Left ventricle myocardium inferior (tissue), 1 donor: ENCODE results near the gene SLC25A13. TPM values are rescaled to one million over a fixed set of nuclear protein-coding genes. Genes with fewer than 3 reads are reported as not detected.

ENCODE experiments used
- DNase-seq: peaks from one replicate; pipeline ENCODE4 v3.0.0-alpha.2; 2020
- H3K27ac ChIP-seq: fragments of 200-600 bp; replicated peaks from 2 replicates; pipeline ENCODE4 v1.8.0; 2021
- H3K27me3 ChIP-seq: fragments of 200-600 bp; 2 replicates; pipeline ENCODE4 v1.8.0; 2021; ENCODE audit warnings: low read depth
- H3K36me3 ChIP-seq: fragments of 200-600 bp; 2 replicates; pipeline ENCODE4 v1.8.0; 2021
- H3K4me1 ChIP-seq: fragments of 200-600 bp; 2 replicates; pipeline ENCODE4 v1.8.0; 2021
- H3K4me3 ChIP-seq: fragments of 200-600 bp; 2 replicates; pipeline ENCODE4 v1.8.0; 2021; ENCODE audit warnings: mild to moderate bottlenecking, moderate library complexity
- H3K9me3 ChIP-seq: fragments of 200-600 bp; replicated peaks from 2 replicates; pipeline ENCODE4 v1.8.0; 2021
- intact Hi-C: fragments of 100-400 bp; cut with micrococcal nuclease; formaldehyde crosslinking; loops from one replicate; pipeline ENCODE4 v1.11.0; 2022
- total RNA-seq: library from RNA; stranded (reverse); fragmentation: NEBNext Ultra II Directional; extraction: Animal tissue kit (Norgen Biotek cat#: 25700); gene quantifications from one replicate; pipeline ENCODE4 v1.2.1, GENCODE V29; 2021
- TF ChIP-seq, protein P1 (sequence below): fragments of 200-600 bp; IDR thresholded peaks from 2 replicates; pipeline ENCODE4 v1.8.0; 2021; ENCODE audit warnings: antibody characterized with exemption, mild to moderate bottlenecking, borderline replicate concordance
- donor health status: DM: no; HTN: yes; CAD: no; lungs with severe emphysema.

SLC25A13 gene
- total RNA-seq, 1 donor from 2014 or later: 9.1 TPM

DNA sequence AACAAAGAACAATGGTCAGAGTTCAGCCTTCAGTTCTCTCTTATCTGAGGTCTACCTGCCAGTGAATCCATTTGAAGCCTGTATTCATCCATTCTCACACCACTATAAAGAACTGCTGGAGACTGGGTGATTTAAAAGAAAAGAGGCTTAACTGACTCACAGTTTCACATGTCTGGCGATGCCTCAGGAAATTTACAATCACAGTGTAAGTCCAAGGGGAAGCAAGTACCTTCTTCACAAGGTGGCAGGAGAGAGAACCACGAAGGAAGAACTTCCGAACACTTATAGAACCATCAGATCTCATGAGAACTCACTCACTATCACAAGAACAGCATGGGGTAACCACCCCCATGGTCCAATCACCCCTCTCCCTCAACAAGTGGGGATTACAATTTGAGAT is 33.0 kb upstream of the SLC25A13 start:
- no peak for DNase-seq
- TF ChIP-seq, protein P1, sequence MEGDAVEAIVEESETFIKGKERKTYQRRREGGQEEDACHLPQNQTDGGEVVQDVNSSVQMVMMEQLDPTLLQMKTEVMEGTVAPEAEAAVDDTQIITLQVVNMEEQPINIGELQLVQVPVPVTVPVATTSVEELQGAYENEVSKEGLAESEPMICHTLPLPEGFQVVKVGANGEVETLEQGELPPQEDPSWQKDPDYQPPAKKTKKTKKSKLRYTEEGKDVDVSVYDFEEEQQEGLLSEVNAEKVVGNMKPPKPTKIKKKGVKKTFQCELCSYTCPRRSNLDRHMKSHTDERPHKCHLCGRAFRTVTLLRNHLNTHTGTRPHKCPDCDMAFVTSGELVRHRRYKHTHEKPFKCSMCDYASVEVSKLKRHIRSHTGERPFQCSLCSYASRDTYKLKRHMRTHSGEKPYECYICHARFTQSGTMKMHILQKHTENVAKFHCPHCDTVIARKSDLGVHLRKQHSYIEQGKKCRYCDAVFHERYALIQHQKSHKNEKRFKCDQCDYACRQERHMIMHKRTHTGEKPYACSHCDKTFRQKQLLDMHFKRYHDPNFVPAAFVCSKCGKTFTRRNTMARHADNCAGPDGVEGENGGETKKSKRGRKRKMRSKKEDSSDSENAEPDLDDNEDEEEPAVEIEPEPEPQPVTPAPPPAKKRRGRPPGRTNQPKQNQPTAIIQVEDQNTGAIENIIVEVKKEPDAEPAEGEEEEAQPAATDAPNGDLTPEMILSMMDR: no peak
- intact Hi-C loops: no loop called here
- H3K9me3 ChIP-seq: peaks cover 5% of the 10 kb centered on the region
- no peaks in the 10 kb centered on the region for H3K36me3 ChIP-seq
- H3K4me1 ChIP-seq: peaks cover 3% of the 10 kb centered on the region
- H3K4me3 ChIP-seq: no peak overlapping the region
- H3K27me3 ChIP-seq: no peaks in the 10 kb centered on the region
- no peak overlapping the region for H3K27ac ChIP-seq

DNA sequence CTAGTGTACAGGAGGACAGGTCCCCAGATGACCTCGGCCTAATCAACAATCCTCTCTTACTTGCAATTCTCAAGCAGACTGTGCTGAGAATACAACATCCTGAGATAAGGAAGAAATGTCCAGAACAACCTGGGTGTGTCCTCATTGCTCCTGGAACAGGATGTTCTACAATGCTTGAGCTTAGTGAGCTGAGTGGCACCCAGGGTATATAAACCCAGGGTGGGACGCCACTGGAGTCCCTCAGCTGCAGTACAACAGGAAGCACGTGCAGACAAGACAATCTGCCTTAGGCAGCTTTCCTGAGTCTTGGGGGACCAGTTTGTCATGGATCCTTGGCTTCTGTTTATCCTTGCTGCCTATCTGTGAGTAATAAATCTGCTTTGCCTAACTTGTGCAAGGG is 27.7 kb upstream of the SLC25A13 start:
- Histone ChIP-seq H3K4me3 (no peak overlapping the region), H3K4me1 (peaks cover 6% of the 10 kb centered on the region), H3K27me3 (no peaks in the 10 kb centered on the region), H3K9me3 (peaks cover 8% of the 10 kb centered on the region), H3K36me3 (no peaks in the 10 kb centered on the region), H3K27ac (peak overlapping the region; percentile 71)
- DNase-seq: peak; percentile 25
- TF ChIP-seq, protein P1: no peak
- intact Hi-C loops: no loop called here

DNA sequence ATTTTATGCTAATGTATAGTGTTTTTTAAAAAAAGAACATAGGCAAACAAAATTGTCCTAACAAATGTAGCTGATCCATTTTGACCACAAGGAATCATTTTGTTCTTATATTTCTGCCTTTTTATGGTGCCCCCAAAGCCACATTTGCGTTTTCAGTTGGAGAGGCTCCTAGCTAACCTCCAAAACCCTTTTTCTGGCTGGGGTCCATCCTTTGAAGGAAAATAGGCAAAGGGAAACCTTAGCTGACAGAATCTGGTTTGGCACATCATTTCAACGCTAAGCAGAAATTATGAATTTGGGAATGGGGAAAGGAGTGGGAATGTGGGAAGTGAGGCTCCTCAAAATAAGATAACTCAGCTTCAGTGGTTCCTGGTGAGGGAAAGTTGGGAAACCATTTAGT is 25.6 kb upstream of the SLC25A13 start:
- H3K36me3 ChIP-seq: no peaks in the 10 kb centered on the region
- H3K27me3 ChIP-seq: no peaks in the 10 kb centered on the region
- H3K27ac ChIP-seq: no peak overlapping the region
- intact Hi-C loops: no loop called here
- no peak for DNase-seq
- no peak overlapping the region for H3K4me3 ChIP-seq
- TF ChIP-seq, protein P1: no peak
- H3K4me1 ChIP-seq: peaks cover 6% of the 10 kb centered on the region
- peaks cover 8% of the 10 kb centered on the region for H3K9me3 ChIP-seq

DNA sequence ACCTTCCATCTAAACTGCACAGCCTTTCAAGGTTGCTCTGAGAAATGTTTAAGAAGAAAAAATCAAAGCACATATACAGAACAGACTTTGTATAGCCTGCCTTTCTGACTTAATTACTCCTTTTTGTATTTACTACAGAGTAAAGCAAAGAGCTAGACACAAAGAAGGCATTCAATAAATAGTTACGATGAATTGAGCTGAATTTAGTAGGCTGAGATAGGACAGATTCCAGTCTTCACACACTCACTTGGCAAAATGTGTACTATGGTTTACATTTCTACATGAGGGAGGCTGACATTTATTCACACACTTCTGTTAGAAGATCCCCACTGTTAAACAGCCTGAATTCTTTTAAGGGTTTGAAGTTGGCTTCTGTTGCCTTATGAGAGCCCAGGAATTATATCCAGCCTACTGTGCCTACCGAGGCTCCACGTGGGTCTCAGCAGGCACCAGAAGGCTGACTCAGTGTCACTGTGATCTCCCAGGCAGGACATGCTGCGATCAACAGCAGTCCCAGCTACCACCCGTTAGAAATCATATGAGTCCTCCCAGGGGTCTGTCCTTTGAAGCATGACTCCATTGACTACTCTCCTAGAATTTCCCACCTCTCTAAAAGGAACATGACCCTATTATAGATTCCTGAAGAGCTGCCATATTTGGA is 24.5 kb upstream of the SLC25A13 start:
- intact Hi-C loops: no loop called here
- TF ChIP-seq, protein P1: no peak
- Histone ChIP-seq H3K9me3 (peaks cover 8% of the 10 kb centered on the region), H3K4me1 (peaks cover 6% of the 10 kb centered on the region), H3K27me3 (no peaks in the 10 kb centered on the region), H3K4me3 (no peak overlapping the region), H3K27ac (no peak overlapping the region), H3K36me3 (no peaks in the 10 kb centered on the region)
- no peak for DNase-seq

DNA sequence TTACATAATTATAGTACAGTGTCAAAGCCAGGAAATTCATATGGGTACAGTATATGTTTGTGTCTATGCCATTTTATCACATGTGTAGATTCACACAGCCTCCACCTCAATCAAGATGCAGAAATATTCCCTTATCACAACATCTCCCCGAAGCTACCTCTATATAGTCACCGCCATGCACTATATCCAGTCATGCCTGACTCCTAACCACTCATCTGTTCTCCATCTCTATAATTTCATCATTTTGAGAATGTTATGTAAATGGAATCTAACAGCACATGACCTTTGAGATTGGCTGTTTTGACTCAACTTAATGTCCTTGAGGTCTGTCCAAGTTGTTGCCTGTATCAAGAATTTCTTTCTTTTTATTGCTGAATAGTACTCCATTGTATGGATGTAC is 22.3 kb upstream of the SLC25A13 start:
- Histone ChIP-seq H3K4me1 (no peaks in the 10 kb centered on the region), H3K36me3 (no peaks in the 10 kb centered on the region), H3K9me3 (no peaks in the 10 kb centered on the region), H3K27me3 (no peaks in the 10 kb centered on the region), H3K4me3 (no peak overlapping the region), H3K27ac (no peak overlapping the region)
- TF ChIP-seq, protein P1: no peak
- intact Hi-C loops: no loop called here
- no peak for DNase-seq
